Stromal cell of bone marrow (primary cell): ENCODE results near the gene RXRA.

Experiments used
- DNase-seq: peaks from one replicate; pipeline ENCODE4 v3.0.0-alpha.2; 2012; ENCODE audit warnings: low read depth

Gene RXRA

DNA sequence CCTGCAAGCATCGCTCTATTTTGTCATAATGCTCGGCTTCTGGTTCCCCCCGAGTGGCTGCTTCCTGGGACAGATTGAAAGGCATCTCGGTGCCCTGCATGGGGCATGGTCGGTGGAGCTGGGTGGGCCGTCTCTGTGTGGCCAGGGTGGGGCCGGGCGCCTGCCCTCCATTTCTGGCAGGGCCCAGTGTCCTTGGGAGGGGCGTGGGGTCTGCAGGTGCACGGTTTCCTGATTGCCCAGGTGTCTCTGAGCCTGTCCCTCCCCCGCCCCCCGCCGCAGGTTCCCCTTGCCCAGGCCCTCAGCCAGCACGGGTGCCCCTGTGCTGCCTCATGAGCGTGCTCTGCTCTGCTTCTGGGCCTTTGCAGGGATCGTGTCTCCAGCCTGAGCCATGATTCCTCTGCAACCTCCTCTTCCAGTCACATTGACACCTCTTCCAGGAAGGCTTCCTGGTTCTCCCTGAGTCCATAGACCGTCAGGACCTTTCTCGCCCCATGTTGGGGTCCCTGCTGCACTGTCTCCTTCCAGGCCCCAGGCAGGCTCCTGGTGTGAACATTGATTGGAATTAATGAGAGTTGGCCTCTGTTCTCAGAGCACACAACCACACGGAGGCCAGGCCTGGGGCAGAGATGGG lies 90.2 kb downstream of the RXRA start:
- DNase-seq = no peak

DNA sequence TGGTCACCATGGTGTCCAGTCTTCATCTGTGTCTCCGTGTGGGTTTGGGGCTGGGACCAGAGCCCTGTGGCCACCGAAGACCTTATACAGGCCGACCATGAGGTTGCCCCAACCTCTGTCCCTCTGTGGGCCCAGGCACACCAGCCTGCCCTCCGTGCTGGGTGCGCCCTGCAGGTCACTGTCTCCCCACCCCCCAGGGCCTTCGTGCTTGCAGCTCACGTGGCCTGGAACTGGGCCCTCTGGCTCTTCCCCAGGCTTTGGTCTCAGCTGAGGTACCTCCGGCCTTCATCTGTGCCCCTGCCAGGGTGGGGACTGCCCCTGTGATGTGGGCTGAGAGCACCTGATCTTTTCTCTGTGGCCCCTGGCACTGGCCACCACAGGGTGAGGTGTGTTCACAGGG lies 92.1 kb downstream of the RXRA start:
- DNase-seq = no peak

DNA sequence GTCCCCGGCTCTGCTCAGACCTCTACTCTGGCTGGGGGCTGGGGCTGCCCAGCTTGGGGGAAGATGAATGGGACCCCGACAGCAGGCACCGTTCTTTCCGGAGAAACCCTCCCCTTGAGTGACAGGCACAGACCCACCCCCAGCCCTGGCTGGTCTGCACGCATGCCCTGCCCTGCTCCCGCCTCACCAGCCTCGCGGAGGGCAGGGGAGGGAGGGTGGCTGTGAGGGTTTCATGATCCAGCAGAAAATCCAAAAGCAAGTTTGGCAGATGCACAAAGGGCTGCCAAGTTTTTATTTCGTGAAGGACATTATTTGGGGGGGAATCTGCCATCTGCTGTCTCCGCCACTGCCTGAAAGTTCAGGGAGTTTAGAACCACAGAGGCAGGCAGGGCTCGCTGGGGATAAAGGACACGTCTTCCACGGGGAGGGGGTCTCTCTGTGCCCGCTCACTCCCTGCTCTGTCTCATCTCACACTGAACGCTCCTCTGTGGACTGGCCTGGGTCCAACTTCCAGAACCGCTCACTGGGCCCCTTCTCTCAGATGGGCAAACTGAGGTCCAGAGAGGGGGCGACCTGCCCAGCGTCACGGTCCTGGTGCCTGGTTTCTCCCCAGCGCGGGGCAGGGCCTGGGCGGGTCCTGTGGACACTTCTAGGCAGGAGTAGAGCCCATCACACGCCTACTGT lies 92.9 kb downstream of the RXRA start:
- DNase-seq = no peak

DNA sequence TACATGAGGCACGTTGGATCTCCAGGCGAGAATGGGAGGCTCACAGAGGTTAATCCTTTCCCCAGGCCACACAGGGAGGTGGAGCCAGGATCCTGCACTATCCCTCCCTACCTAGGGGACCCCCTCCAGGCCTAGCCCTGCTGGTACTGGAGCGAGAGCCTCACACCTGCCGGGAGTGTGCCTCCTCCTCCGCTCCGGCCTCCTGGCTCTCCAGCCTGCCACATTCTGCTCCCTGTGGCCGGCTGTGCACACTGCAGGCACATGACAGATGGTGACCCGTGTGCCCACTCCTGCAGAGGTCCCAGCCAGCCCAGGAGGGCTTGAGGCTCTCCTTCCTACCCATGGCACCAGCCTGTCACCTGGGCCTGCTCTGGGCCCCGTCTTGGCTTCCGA lies 93.4 kb downstream of the RXRA start:
- no peak for DNase-seq

DNA sequence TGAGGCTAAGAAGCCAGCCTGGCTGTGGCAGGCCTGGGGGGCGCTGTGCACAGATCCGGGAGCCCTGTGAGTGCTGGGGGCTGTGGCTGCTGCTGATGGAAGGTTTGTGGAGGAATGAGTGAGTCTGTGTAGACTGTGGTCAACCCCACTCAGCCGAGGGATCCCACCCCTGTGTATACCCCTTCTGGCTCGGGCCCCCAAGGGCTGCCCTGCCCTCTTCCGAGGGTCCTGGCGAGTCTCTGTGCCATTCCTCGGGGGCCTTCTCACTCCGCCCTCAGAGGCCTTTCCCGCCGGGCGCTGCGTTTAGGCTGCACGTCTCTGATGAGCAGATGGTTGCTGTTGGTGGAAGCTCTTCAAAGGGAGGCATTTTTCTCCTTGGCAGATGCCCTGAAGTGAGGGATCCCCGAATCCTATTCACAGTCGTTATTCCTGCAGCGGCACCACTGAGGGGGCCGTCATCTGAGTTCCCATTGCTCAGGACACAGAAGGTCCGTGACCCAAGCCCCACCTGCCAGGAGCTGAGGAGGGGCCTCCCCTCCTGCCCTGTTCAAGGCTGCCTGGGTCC lies 94.1 kb downstream of the RXRA start:
- no peak for DNase-seq

DNA sequence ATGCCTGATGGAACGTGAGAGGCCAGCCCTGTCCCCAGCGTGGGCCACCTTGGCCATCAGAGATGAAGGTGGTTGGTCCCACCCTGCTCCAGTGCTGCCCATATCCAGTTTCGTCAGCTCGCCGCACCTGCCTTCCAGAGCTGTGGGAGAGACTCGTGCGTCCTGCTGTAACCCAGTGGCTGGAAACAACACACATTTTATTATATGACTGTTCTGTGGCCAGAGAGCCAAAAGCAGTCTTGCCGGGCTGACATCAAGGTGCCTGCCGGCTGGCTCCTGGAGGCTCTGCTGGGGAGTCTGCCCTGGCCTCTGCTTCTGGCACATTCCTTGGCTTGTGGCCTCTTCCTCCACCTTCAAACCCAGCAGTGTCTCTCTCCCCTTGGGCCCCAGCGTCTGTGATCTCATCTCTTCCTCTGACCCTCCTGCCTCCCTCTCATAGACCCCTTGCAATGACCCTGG lies 94.7 kb downstream of the RXRA start:
- no peak for DNase-seq

DNA sequence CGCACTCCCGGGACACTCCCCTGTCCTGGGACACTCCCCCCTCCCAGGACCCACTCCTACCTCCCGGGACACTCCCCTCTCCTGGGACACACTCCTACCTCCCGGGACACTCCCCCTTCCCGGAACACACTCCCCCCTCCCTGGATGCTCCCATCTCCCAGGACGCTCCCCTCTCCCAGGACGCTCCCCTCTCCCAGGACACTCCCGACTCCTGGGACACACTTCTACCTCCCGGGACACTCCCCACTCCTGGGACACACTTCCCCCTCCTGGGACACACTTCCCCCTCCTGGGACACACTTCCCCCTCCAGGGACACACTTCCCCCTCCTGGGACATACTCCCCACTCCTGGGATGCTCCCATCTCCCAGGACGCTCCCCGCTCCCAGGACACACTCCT lies 95.6 kb downstream of the RXRA start:
- no peak for DNase-seq

DNA sequence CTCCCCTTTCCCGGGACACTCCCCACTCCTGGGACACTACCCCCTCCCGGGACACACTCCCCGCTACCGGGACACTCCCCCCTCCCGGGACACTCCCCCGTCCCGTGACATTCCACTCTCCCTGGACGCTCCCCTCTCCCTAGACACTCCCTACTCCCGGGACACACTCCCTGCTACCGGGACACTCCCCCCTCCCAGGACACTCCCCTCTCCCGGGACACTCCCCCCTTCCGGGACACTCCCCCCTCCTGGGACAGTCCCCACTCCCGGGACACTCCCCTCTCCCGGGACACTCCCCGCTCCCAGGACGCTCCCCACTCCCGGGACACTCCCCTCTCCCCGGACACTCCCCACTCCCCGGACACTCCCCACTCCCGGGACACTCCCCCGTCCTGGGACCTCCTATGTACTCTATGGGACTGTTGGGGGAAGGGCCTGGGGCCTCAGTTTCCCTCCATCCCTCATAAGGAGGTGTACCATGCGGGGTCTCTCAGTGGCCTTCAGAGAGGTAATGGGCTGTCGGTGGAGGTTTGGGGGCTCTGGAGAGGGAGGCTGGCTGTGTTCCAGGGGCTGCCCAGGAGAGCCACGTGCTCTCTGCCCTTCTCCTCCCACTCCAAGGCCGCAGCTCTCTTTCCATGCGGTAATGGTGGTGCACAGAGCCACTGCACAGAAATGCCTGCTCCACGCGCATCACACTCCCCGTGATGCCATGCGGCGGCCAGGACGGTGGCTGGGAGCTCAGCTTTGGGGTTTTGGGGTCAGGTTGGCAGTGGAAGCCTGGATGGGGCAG lies 96.2 kb downstream of the RXRA start:
- no peak for DNase-seq

DNA sequence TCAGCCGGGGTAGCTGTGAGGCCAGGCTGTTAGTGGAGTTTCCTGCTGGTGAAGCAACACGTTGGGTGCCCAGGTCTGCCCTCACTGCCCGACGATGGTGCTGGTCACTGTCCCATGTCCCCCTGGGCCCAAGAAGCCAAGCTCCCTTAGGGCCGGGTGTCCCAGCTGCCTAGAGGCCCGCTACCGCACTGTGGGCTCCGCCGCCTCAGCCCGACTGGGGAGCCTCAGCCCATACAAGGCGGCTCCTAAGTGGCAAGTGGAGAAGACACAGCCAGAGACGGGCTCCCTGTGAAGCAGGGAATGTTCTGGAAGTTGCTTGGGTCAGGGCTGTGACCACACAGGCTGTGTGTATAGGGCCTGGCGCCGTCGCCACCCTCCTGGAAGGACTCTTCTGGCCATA lies 96.9 kb downstream of the RXRA start:
- no peak for DNase-seq

DNA sequence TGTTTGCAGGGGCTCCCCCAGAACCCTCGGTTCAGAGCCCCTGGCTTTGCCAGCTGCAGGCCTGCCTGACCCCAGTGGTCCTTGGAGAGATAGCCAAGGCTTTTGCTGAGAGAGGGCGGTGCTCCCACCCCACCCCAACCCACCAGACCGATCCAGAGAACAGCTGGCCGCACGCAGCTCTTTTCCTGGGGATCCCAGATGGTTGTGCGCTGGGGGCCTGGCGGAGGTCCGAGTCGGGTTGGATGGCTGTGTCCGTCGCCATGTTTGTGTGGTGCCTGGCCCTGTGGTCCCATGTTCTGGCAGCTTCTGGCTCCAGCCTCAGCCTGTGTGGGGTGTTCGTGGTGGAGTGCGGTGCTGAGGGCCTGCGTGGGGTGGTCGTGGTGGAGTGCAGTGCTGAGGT lies 97.5 kb downstream of the RXRA start:
- DNase-seq = no peak

DNA sequence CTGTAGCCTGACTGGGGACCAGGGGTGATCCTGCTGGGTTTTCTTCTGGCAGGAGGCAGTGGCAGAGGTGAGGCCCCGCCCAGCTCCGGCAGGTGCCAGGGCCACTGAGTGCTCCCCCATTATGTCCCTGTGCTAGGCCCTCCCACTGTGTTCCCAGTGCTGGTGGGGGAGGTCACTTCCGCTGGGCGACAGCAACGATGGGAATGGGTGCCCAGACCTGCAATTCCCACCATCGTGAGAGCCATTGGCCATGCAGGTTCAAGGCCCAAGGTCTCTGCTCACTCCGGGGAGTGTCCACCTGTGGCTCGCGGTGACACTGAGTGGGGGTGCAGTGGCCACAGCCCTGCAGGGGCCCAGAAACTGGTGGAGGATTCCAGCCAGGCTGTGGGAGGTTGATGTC lies 98.6 kb downstream of the RXRA start:
- no peak for DNase-seq

DNA sequence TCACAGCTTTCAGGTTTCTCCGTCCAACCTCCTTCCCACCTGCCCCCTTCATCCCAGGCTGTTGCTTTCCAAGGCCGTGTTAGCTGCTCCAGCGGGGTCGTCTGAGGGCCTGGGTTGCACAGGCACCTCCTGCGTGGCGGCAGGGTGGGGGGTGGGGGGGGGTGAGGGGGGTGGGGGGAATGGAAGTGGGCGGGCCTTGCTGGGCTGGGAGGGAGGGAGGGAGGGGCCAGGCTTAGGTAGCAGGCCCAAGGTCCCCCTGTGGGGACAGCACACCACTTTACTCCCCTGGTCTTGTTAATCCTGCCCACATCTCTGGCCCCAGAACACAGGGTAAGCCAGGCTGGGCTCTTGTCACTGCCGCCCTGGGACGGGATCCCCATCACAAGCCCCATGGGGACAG lies 99.1 kb downstream of the RXRA start:
- no peak for DNase-seq

DNA sequence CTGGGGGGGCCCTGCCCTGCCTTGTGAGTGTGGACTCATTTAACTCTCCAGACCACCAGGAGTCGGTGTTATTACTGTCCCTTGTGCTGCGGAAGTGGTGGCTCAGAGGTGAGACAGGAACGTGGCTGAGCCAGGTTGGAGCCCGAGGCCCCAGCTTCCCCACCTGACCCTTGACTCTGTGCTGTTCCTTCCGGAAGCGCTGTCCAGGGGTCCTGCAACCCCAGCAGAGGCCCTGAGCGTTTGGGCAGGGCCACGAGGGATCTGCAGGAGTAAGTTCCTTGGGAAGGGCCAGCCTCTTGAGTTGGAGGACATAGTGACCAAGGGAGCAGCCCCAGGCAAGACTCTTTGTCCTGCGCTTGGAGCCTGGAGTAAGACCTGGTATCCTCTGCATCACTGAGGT lies 99.6 kb downstream of the RXRA start:
- no peak for DNase-seq

DNA sequence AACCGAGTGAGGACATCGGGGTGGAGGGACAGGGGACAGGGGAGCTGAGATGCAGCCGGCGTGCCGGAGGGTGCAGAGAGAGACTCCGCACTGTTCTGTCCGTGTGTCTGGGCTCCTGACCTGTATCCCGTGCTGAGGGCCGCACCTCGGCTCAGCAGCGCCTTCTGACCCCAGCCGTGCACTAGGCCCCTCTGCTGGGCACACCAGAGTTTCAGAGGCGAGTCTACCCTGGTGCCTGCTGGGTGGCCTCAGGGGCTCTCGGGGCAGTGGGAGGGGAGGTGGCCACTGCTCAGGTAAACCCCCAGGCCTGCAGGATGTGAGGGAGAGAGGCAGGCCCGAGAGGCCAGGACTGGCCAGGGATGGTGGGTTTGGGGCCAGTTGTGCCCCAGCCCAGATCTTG lies 100.2 kb downstream of the RXRA start:
- no peak for DNase-seq

DNA sequence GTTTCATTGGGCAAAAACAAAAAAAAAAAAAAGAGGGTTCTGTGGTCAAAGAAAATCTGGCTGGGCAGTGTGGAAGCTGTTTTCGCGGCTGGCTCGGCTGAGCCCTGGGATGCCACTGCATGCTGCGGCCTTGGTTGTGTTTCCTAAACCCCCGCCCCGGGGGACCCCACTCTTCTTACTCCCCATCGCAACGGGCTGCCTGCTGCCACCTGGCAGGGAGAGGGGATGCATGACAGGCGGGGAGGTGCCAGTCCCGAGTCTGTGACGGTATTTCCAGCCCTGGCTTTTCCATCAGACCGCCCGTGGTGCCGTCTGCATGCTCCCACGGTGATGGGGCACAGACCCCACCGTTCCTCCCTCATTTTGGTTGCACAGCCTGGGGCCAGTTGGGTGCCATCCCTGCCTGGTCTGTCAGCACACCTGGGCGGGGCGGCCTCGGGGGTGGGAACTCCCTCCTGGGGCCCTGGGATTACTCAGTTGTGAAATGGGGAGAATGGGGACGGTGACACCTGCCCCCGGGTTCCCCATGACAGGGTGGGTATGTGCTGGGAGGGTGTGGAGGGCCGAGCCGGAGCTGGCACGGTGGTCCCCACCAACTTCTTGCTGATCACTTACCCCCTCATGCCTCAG lies 101.0 kb downstream of the RXRA start:
- DNase-seq = no peak

DNA sequence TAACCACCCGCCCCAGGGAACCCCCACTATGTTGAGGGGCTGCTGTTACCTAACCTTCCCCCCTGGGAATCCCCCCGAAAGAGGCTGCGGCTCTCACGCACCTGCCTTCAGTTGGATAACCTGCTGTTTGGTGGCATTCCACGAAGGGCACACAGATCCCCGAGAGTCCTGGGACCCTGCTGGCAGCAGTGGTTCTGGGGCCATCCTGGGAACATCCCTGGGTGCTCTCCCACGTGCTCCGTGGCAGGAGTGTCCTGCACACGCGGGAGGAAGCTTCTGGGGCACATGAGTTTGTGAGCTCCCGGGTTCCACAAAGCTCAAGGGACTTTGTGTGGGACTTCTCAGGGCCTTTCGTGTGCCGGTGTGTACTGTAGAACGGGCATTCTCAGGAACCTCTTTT lies 102.3 kb downstream of the RXRA start:
- no peak for DNase-seq

DNA sequence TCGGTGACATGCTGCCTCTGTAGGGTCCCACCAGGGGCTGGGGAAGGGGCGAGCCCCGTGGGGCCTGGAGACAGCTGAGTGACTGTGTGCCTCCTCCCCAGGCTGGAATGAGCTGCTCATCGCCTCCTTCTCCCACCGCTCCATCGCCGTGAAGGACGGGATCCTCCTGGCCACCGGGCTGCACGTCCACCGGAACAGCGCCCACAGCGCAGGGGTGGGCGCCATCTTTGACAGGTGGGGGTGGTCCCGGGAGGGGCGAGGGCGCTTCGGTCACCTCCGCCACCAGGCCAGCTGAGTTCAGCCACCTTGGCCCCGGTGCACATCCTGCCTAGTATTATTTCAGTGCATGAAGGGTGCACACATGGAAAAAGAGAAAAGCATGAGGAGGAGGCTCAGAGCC lies 102.8 kb downstream of the RXRA start:
- no peak for DNase-seq

DNA sequence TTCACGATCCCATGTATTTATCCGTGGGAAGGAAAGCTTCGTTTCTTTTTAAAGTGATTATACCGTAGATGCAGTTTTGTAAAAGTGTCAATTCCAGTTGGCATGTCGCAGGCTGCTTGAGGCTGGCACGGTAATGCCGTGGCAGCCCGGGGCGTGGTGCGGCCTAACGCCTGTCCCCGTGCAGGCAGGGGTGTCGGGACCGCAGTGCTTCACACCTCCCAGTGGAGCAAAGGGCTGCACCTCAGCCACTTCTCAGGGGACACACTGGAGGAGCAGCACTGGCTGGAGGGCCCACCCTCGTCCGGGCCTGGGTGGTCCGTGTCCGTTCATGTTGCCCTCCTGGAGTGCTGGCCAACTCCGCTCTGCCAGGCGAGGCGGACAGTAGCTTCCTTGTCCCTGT lies 103.2 kb downstream of the RXRA start:
- DNase-seq = no peak

DNA sequence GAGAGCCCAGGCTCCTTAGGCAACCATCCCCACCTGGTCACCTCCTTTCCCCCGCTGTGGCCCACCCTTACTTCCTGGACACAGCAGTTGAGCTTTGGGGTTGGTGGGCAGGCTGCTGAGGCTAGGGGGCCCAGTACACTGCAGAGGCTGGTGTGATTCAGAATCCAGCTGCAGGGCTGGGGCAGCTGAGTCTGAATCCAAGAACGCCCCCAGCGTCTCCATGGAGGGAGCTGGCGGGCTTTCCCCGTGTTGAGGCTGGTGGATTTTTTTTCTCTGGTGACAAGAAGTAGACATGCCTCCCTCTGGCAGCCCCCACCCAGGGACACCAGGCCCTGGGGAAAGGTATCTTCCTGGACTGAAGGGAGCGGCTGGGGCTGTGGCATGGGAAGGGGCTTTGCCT lies 104.8 kb downstream of the RXRA start:
- DNase-seq = no peak

DNA sequence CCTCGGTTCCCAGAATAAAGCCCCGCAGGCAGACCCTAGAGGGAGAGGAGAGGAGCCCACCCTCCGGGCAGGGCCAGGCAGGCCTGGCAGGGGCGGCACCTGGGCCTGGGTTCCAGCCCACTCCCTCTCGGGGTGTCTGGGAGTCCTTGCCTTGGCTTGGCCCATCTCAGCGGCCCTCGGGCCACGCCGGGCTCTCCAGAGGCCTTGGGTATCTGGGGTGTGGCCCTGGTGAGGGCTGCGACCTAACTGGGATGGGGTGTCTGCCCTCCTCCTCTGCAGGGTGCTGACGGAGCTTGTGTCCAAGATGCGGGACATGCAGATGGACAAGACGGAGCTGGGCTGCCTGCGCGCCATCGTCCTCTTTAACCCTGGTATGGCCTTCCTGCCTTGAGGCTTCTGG lies 105.4 kb downstream of the RXRA start:
- no peak for DNase-seq

DNA sequence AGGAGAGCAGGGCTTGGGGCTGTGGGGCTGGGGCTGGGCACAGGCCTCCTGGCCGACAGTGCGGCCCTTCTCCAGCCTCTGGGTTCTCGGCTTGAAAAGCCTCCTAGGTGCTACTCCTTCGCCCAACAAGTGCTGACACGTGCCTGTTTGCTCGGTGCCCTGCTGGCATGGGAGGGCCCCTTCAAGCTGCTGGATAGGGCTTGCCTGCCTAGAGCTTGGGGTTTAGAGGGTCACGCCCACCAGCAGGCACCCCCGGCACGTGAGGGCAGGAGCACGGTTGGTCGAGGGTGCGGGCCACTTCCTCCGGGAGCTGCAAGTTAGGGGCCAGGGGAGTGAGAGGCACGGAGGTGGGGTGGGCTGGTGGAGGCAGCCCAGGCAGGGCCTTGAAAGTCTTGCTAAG lies 106.2 kb downstream of the RXRA start:
- no peak for DNase-seq

DNA sequence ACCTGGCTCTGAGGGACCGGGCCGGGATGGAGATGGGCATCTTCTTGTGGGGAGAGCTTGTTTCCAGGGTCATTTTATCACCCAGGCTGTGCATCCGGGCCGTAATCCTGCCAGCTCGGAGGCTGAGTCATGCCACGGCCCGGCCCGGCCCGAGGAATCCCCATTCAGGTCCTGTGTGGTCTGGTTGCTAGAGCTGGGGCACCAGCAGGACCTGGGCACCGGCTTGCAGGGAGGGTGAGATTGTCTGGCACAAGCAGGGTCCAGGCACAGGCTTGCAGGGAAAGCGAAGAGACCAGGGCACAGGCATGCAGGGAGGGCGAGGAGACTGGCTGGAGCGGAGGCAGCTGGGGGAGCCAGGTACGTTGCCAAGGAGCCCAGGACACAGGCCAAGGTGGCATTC lies 106.8 kb downstream of the RXRA start:
- DNase-seq = no peak
